Osteoblast (primary cell): Measurements from ENCODE around the gene TLCD1. TPM values are rescaled to one million over a fixed set of nuclear protein-coding genes. Genes with fewer than 3 reads are reported as not detected.

Experiments used
- DNase-seq: peaks from one replicate; pipeline ENCODE4 v3.0.0; 2011; ENCODE audit warnings: low spot score, mixed read lengths; ENCODE audit not compliant: insufficient read length; ENCODE audit errors: missing footprints
- H2AFZ ChIP-seq: 2 replicates; pipeline ENCODE4 v1.6.0; 2011; ENCODE audit warnings: mild to moderate bottlenecking, low read length
- H3K27ac ChIP-seq: 2 replicates; pipeline ENCODE4 v1.5.1; 2011; ENCODE audit warnings: mild to moderate bottlenecking, low read depth, low read length, moderate library complexity
- H3K27me3 ChIP-seq: 2 replicates; pipeline ENCODE4 v1.6.0; 2012; ENCODE audit warnings: mild to moderate bottlenecking, control low read depth, inconsistent platforms, low read length, moderate library complexity; ENCODE audit not compliant: insufficient read depth
- H3K36me3 ChIP-seq: 2 replicates; pipeline ENCODE4 v1.5.1; 2011; ENCODE audit warnings: mild to moderate bottlenecking, low read length, control low read depth, moderate library complexity; ENCODE audit not compliant: insufficient read depth
- H3K4me1 ChIP-seq: 2 replicates; pipeline ENCODE4 v1.5.1; 2011; ENCODE audit warnings: mild to moderate bottlenecking, low read length, control low read depth, moderate library complexity; ENCODE audit not compliant: insufficient read depth
- H3K4me2 ChIP-seq: 2 replicates; pipeline ENCODE4 v1.6.0; 2011; ENCODE audit warnings: mild to moderate bottlenecking, low read length; ENCODE audit not compliant: insufficient read depth
- H3K4me3 ChIP-seq: fragments of 200-600 bp; sonication (generic); 3 replicates; pipeline ENCODE4 v1.5.1; 2012; ENCODE audit warnings: mild to moderate bottlenecking, low read length, inconsistent platforms; ENCODE audit not compliant: insufficient read depth
- H3K79me2 ChIP-seq: 2 replicates; pipeline ENCODE4 v1.6.0; 2012; ENCODE audit warnings: mild to moderate bottlenecking, low read length, control low read depth, inconsistent platforms; ENCODE audit not compliant: insufficient read depth
- H3K9me3 ChIP-seq: 2 replicates; pipeline ENCODE4 v1.5.1; 2011; ENCODE audit warnings: low read depth, low read length, control low read depth
- H4K20me1 ChIP-seq: 2 replicates; pipeline ENCODE4 v1.6.0; 2012; ENCODE audit warnings: mild to moderate bottlenecking, low read length, control low read depth; ENCODE audit not compliant: insufficient read depth
- CTCF ChIP-seq: IDR thresholded peaks from 2 replicates; pipeline ENCODE4 v1.5.1; 2011; ENCODE audit warnings: mild to moderate bottlenecking, low read depth, low read length, moderate library complexity; ENCODE audit errors: extremely low read depth
- total RNA-seq: library from RNA; depleted of rRNA; stranded (reverse); fragments of >200 nt; gene quantifications from 2 replicates; pipeline ENCODE4 v1.2.3, GENCODE V29; 2012

The TLCD1 gene
- total RNA-seq, 1 donor, result 4.0 TPM

DNA sequence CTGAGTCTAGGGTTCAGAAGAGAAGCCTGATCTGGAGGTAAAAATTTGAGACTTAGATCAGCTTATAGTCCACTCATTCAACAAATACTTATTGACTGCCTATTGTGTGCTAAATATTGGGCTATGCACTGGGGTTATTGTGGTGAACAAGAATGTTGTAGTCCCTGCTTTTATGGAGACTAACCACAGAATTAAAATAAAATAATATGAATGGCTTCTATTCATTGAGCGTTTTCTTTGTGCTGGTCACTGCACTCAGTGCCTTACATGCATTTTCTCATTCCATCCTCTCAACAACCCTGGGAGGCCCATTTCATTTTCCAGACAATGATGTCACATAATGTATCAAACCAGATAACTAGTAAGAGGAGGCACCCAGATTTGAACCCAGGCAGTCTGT, 7.3 kb upstream of the TLCD1 start:
- Histone ChIP-seq H3K9me3 (no peaks in the 10 kb centered on the region), H3K4me2 (no peak overlapping the region), H3K79me2 (no peaks in the 10 kb centered on the region), H3K4me3 (no peak overlapping the region), H3K36me3 (no peaks in the 10 kb centered on the region), H3K4me1 (peaks cover 3% of the 10 kb centered on the region), H2AFZ (no peak overlapping the region), H3K27me3 (no peaks in the 10 kb centered on the region), H4K20me1 (no peaks in the 10 kb centered on the region), H3K27ac (no peak overlapping the region)
- DNase-seq, result peak; percentile 31
- TF ChIP-seq CTCF, result no peak

GRCh38 chr17:28729950-28730330, 3.9 kb upstream of the TLCD1 start:
- Histone ChIP-seq H3K4me3 (no peak overlapping the region), H2AFZ (no peak overlapping the region), H3K9me3 (no peaks in the 10 kb centered on the region), H3K4me1 (peaks cover 20% of the 10 kb centered on the region), H3K79me2 (no peaks in the 10 kb centered on the region), H3K27me3 (no peaks in the 10 kb centered on the region), H3K4me2 (no peak overlapping the region), H4K20me1 (peaks cover 3% of the 10 kb centered on the region), H3K36me3 (peaks cover 1% of the 10 kb centered on the region), H3K27ac (no peak overlapping the region)
- DNase-seq, result no peak
- TF ChIP-seq CTCF, result no peak

DNA sequence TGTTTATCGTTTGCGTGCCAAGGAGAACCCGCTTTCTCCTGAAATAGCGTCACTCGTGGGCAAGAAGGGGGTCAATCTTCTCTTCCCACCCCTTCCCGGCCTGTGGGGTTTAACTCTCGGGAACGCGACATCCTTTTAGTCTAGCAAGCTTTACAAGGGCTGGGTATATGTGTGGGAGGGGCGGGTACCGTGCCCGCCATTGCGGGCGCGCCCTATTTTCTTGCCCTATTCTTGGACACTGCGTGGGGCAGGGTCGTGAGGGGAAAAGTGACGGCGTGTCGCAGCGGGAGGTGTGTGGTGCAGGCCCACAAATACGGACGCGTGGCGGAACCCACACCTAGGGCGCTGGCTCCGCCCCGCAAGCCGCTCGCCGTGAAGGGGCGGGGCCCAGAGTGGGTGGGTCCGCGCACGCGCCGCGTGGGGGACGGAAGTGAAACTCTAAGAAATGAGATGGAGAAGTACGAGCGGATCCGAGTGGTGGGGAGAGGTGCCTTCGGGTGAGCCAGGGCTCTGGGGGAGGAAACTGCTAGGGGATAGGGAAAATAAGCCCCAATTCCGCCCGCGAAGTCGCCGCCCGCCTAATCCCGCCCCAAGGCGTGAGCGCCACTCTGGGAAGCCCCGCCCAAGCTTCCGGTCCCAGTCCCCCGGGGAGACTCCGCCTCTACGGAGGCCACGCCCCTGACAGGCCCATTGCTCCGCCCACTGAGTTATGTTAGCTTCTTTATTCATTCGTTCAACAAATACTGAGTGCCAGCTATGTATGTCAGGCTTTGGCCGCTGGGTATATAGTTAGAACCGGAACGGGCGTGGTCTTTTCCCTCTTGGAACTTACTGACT, 2.5 kb upstream of the TLCD1 start, which contains the start of gene NEK8:
TSS of gene NEK8 (plus strand) at position 425 of the 837 bp plus-strand sequence. CDS start at position 451, 26 bp downstream.
- Histone ChIP-seq H3K27me3 (no peaks in the 10 kb centered on the region), H3K9me3 (no peaks in the 10 kb centered on the region), H3K27ac (peak within 1 kb of the TSS; percentile 77)

More for the DNA sequence above, 2.5 kb upstream of the TLCD1 start, which contains the start of gene NEK8:
- Histone ChIP-seq H2AFZ (peak within 1 kb of the TSS; percentile 97), H3K4me1 (peaks cover 26% of the 10 kb centered on the region), H4K20me1 (peaks cover 13% of the 10 kb centered on the region), H3K4me2 (peak within 1 kb of the TSS; percentile 100), H3K4me3 (peak within 1 kb of the TSS; percentile 79), H3K36me3 (peaks cover 15% of the 10 kb centered on the region), H3K79me2 (no peaks in the 10 kb centered on the region)
- peak; percentile 98 for DNase-seq
- no peak for TF ChIP-seq CTCF
